ENCODE data around the gene FBXW8.

GRCh38 chr12:116924558-116925453, 14.1 kb downstream of the FBXW8 start:
- no peak for TF ChIP-seq CTCF (IDR thresholded peaks at IDR 0.05)
- no peak for TF ChIP-seq POLR2A (IDR thresholded peaks at IDR 0.05)
